UCSD-AML1 (cell line): ENCODE results near the gene EDEM2.
"Not testable (repeated sequence)": the region's sequence is repeated elsewhere in the genome, so short reads cannot be mapped to it uniquely, and the experiment has no call there.

ENCODE experiments used
- DNase-seq: peaks from one replicate; lab custom pipeline; 2025; ENCODE audit not compliant: unreplicated experiment; lab: John Stamatoyannopoulos, UW

EDEM2 gene

GRCh38 chr20:35129647-35130069, 17.5 kb downstream of the EDEM2 start:
- no peak for DNase-seq

GRCh38 chr20:35125753-35126152, 21.4 kb downstream of the EDEM2 start:
- DNase-seq = no peak

- no peak for DNase-seq
Measured at GRCh38 chr20:35122756-35123405, 24.3 kb downstream of the EDEM2 start.

GRCh38 chr20:35121186-35121585, 25.9 kb downstream of the EDEM2 start:
- no peak for DNase-seq

GRCh38 chr20:35120012-35120701, 27.0 kb downstream of the EDEM2 start:
- DNase-seq = peak; percentile 51

- no peak for DNase-seq
Measured at GRCh38 chr20:35117629-35118028, 29.5 kb downstream of the EDEM2 start.

GRCh38 chr20:35117196-35117595, 29.9 kb downstream of the EDEM2 start:
- DNase-seq = no peak

- DNase-seq = no peak
Measured at GRCh38 chr20:35116258-35116657, 30.9 kb downstream of the EDEM2 start.

- no peak for DNase-seq
Measured at GRCh38 chr20:35115606-35116005, 31.5 kb downstream of the EDEM2 start.

GRCh38 chr20:35112276-35112675, 34.9 kb downstream of the EDEM2 start:
- DNase-seq = not testable (repeated sequence)

GRCh38 chr20:35111141-35111888, 35.8 kb downstream of the EDEM2 start:
- DNase-seq = no peak

- no peak for DNase-seq
Measured at GRCh38 chr20:35108921-35109320, 38.2 kb downstream of the EDEM2 start.

GRCh38 chr20:35106827-35107380, 40.2 kb downstream of the EDEM2 start:
- no peak for DNase-seq

- no peak for DNase-seq
Measured at GRCh38 chr20:35104685-35105295, 42.3 kb downstream of the EDEM2 start.

GRCh38 chr20:35101620-35102019, 45.5 kb downstream of the EDEM2 start:
- no peak for DNase-seq

GRCh38 chr20:35093267-35093884, 53.8 kb downstream of the EDEM2 start:
- DNase-seq = no peak

- peak; percentile 93 for DNase-seq
Measured at GRCh38 chr20:35092524-35093266, 54.4 kb downstream of the EDEM2 start, which contains the start of gene TRPC4AP. TRPC4AP (minus strand) TSS chr20:35092807; CDS start chr20:35092781, 26 bp downstream.

GRCh38 chr20:35091816-35092523, 55.2 kb downstream of the EDEM2 start:
- DNase-seq = no peak
